Skeletal muscle tissue (tissue), 4 donors: Measurements from ENCODE around the gene TMTC1. TPM values are rescaled to one million over a fixed set of nuclear protein-coding genes. Genes with fewer than 3 reads are reported as not detected.
A peak's percentile ranks its signal among the peaks of the same experiment; 100 is the strongest.

Experiments
- H3K27ac ChIP-seq: one replicate; pipeline ENCODE4 v1.7.0; 2013; ENCODE audit warnings: mild to moderate bottlenecking, low read depth, low read length, inconsistent platforms
- H3K27me3 ChIP-seq, 3 donors: one replicate each; pipeline ENCODE4 v1.7.0; 2013; ENCODE audit warnings: low read length in 3 of 3; ENCODE audit not compliant: control insufficient read depth in 3 of 3, insufficient read depth in 3 of 3
- H3K36me3 ChIP-seq, 3 donors: one replicate each; pipeline ENCODE4 v1.7.0; 2013; ENCODE audit warnings: low read length in 3 of 3; ENCODE audit not compliant: control insufficient read depth in 3 of 3, insufficient read depth in 3 of 3
- H3K4me1 ChIP-seq, 3 donors: one replicate each; pipeline ENCODE4 v1.7.0; 2013; ENCODE audit warnings: low read length in 3 of 3, mild to moderate bottlenecking in 3 of 3; ENCODE audit not compliant: control insufficient read depth in 3 of 3, insufficient read depth in 3 of 3
- H3K4me3 ChIP-seq, 3 donors: one replicate each; pipeline ENCODE4 v1.7.0; 2013; ENCODE audit warnings: low read length in 3 of 3
- H3K9ac ChIP-seq, 3 donors: one replicate each; pipeline ENCODE4 v1.7.0; 2013; ENCODE audit warnings: low read length in 3 of 3, mild to moderate bottlenecking in 3 of 3, moderate library complexity in 2 of 3, low read depth in 1 of 3
- H3K9me3 ChIP-seq, 3 donors: one replicate each; pipeline ENCODE4 v1.7.0; 2013; ENCODE audit warnings: low read length in 3 of 3; ENCODE audit not compliant: control insufficient read depth in 3 of 3
- total RNA-seq: library from RNA; depleted of rRNA; stranded (reverse); fragments of >200 nt; gene quantifications from one replicate; pipeline ENCODE4 v1.2.3, GENCODE V29; 2014
- donor health status: Osteomylitis.

The TMTC1 gene
- total RNA-seq, 1 donor from 2014 or later = 37.6 TPM

GRCh38 chr12:29690728-29691127 lies 93.0 kb downstream of the TMTC1 start:
- Histone ChIP-seq H3K36me3 (no peaks in the 10 kb centered on the region), H3K9ac (no peak overlapping the region), H3K9me3 (no peaks in the 10 kb centered on the region), H3K27ac (no peak overlapping the region), H3K27me3 (no peaks in the 10 kb centered on the region), H3K4me1 (peaks cover 0 to 3% (median 0%) of the 10 kb centered on the region in 3 donors), H3K4me3 (no peak overlapping the region)

- no peaks in the 10 kb centered on the region for H3K9me3 ChIP-seq
- H3K4me1 ChIP-seq = peaks cover 0 to 3% (median 0%) of the 10 kb centered on the region in 3 donors
- no peak overlapping the region for H3K27ac ChIP-seq
- H3K9ac ChIP-seq = no peak overlapping the region
- H3K36me3 ChIP-seq = no peaks in the 10 kb centered on the region
- H3K27me3 ChIP-seq = no peaks in the 10 kb centered on the region
- no peak overlapping the region for H3K4me3 ChIP-seq
Observed at GRCh38 chr12:29688914-29689313, 94.8 kb downstream of the TMTC1 start.

GRCh38 chr12:29682088-29682487 lies 101.7 kb downstream of the TMTC1 start:
- H3K9me3 ChIP-seq = no peaks in the 10 kb centered on the region
- H3K27ac ChIP-seq = no peak overlapping the region
- H3K27me3 ChIP-seq = no peaks in the 10 kb centered on the region
- H3K4me1 ChIP-seq = peaks cover 0 to 4% (median 0%) of the 10 kb centered on the region in 3 donors
- no peak overlapping the region for H3K4me3 ChIP-seq
- no peak overlapping the region for H3K9ac ChIP-seq
- H3K36me3 ChIP-seq = no peaks in the 10 kb centered on the region

- Histone ChIP-seq H3K9me3 (no peaks in the 10 kb centered on the region), H3K4me1 (peaks cover 2 to 8% (median 6%) of the 10 kb centered on the region in 3 donors), H3K9ac (no peak overlapping the region), H3K27me3 (no peaks in the 10 kb centered on the region), H3K4me3 (no peak overlapping the region), H3K27ac (no peak overlapping the region), H3K36me3 (no peaks in the 10 kb centered on the region)
Observed at GRCh38 chr12:29681370-29681769, 102.4 kb downstream of the TMTC1 start.

- Histone ChIP-seq H3K9me3 (no peaks in the 10 kb centered on the region), H3K4me1 (peaks cover 10 to 15% (median 13%) of the 10 kb centered on the region in 3 donors), H3K27ac (no peak overlapping the region), H3K4me3 (no peak overlapping the region), H3K27me3 (no peaks in the 10 kb centered on the region), H3K9ac (no peak overlapping the region), H3K36me3 (peaks cover 0 to under 1% (median 0%) of the 10 kb centered on the region in 3 donors)
Observed at GRCh38 chr12:29676676-29677075, 107.1 kb downstream of the TMTC1 start.

GRCh38 chr12:29674463-29674862 lies 109.3 kb downstream of the TMTC1 start:
- Histone ChIP-seq H3K9me3 (no peaks in the 10 kb centered on the region), H3K9ac (no peak overlapping the region), H3K36me3 (peaks cover 0 to 2% (median 0%) of the 10 kb centered on the region in 3 donors), H3K4me1 (peaks cover 10 to 15% (median 13%) of the 10 kb centered on the region in 3 donors), H3K4me3 (no peak overlapping the region), H3K27ac (no peak overlapping the region), H3K27me3 (no peaks in the 10 kb centered on the region)

GRCh38 chr12:29673346-29673745 lies 110.4 kb downstream of the TMTC1 start:
- no peaks in the 10 kb centered on the region for H3K9me3 ChIP-seq
- H3K27me3 ChIP-seq = no peaks in the 10 kb centered on the region
- H3K4me3 ChIP-seq = no peak overlapping the region
- no peak overlapping the region for H3K9ac ChIP-seq
- H3K36me3 ChIP-seq = peaks cover 0 to 2% (median 0%) of the 10 kb centered on the region in 3 donors
- peaks cover 10 to 15% (median 13%) of the 10 kb centered on the region in 3 donors for H3K4me1 ChIP-seq
- no peak overlapping the region for H3K27ac ChIP-seq

GRCh38 chr12:29672580-29672979 lies 111.2 kb downstream of the TMTC1 start:
- H3K4me3 ChIP-seq = no peak overlapping the region
- H3K9me3 ChIP-seq = no peaks in the 10 kb centered on the region
- H3K27me3 ChIP-seq = no peaks in the 10 kb centered on the region
- peaks cover 10 to 15% (median 13%) of the 10 kb centered on the region in 3 donors for H3K4me1 ChIP-seq
- peaks cover 0 to 3% (median 2%) of the 10 kb centered on the region in 3 donors for H3K36me3 ChIP-seq
- H3K9ac ChIP-seq = peak overlapping the region in 1 of 3 donors; percentile 30
- no peak overlapping the region for H3K27ac ChIP-seq

GRCh38 chr12:29671742-29672141 lies 112.0 kb downstream of the TMTC1 start:
- H3K4me1 ChIP-seq = peaks cover 10 to 14% (median 11%) of the 10 kb centered on the region in 3 donors

GRCh38 chr12:29667011-29667410 lies 116.7 kb downstream of the TMTC1 start:
- Histone ChIP-seq H3K27ac (no peak overlapping the region), H3K27me3 (no peaks in the 10 kb centered on the region)

More at GRCh38 chr12:29671742-29672141, 112.0 kb downstream of the TMTC1 start:
- H3K9ac ChIP-seq = no peak overlapping the region
- H3K9me3 ChIP-seq = no peaks in the 10 kb centered on the region
- peaks cover 0 to 3% (median 2%) of the 10 kb centered on the region in 3 donors for H3K36me3 ChIP-seq
- no peak overlapping the region for H3K4me3 ChIP-seq
- H3K27me3 ChIP-seq = no peaks in the 10 kb centered on the region
- no peak overlapping the region for H3K27ac ChIP-seq

More at GRCh38 chr12:29667011-29667410, 116.7 kb downstream of the TMTC1 start:
- H3K9ac ChIP-seq = no peak overlapping the region
- H3K4me1 ChIP-seq = peaks cover 0 to 4% (median 0%) of the 10 kb centered on the region in 3 donors
- no peaks in the 10 kb centered on the region for H3K9me3 ChIP-seq
- peaks cover 0 to 3% (median 2%) of the 10 kb centered on the region in 3 donors for H3K36me3 ChIP-seq
- H3K4me3 ChIP-seq = no peak overlapping the region
